ENCODE data around the gene CABLES1. TPM values are rescaled to one million over a fixed set of nuclear protein-coding genes. Genes with fewer than 3 reads are reported as not detected.
A peak's percentile ranks its signal among the peaks of the same experiment; 100 is the strongest.
"Not testable (repeated sequence)": the region's sequence is repeated elsewhere in the genome, so short reads cannot be mapped to it uniquely, and the experiment has no call there.

The CABLES1 gene
- total and polyA plus RNA-seq, 9 donors, result 3.7 to 8.6 (median 6.2) TPM

- Histone ChIP-seq H3K4me3 (ENCODE audit: low read length) (no peak overlapping the region), H3K27ac (ENCODE audit: low read length) (no peak overlapping the region), H3K4me1 (ENCODE audit: control insufficient read depth, insufficient read depth, low read length) (no peaks in the 10 kb centered on the region), H3K9me3 (replicated peaks; ENCODE audit: control insufficient read depth, low read depth, low read length) (no peaks in the 10 kb centered on the region), H3K36me3 (ENCODE audit: control insufficient read depth, insufficient read depth, low read length) (no peaks in the 10 kb centered on the region), H3K27me3 (ENCODE audit: control insufficient read depth, insufficient read depth, low read length) (no peaks in the 10 kb centered on the region)
- no peak for DNase-seq
- WGBS (ENCODE audit: insufficient coverage), result no CpG with 5 or more reads among the region's 2 CpGs
Observed at GRCh38 chr18:23283916-23284430, 148.7 kb downstream of the CABLES1 start.

GRCh38 chr18:23284629-23285028, 149.3 kb downstream of the CABLES1 start:
- Histone ChIP-seq H3K4me3 (ENCODE audit: low read length) (no peak overlapping the region), H3K27me3 (ENCODE audit: control insufficient read depth, insufficient read depth, low read length) (no peaks in the 10 kb centered on the region), H3K9me3 (replicated peaks; ENCODE audit: control insufficient read depth, low read depth, low read length) (no peaks in the 10 kb centered on the region), H3K36me3 (ENCODE audit: control insufficient read depth, insufficient read depth, low read length) (no peaks in the 10 kb centered on the region), H3K27ac (ENCODE audit: low read length) (no peak overlapping the region), H3K4me1 (ENCODE audit: control insufficient read depth, insufficient read depth, low read length) (no peaks in the 10 kb centered on the region)
- no peak for DNase-seq
- WGBS (ENCODE audit: insufficient coverage), result 100% methylated on average over 1 of the region's 2 CpGs

GRCh38 chr18:23285581-23285980, 150.3 kb downstream of the CABLES1 start:
- H3K27ac ChIP-seq (ENCODE audit: low read length); H3K27me3 ChIP-seq (ENCODE audit: control insufficient read depth, insufficient read depth, low read length); H3K4me1 ChIP-seq (ENCODE audit: control insufficient read depth, insufficient read depth, low read length); H3K9me3 ChIP-seq (replicated peaks; ENCODE audit: control insufficient read depth, low read depth, low read length); H3K36me3 ChIP-seq (ENCODE audit: control insufficient read depth, insufficient read depth, low read length); H3K4me3 ChIP-seq (ENCODE audit: low read length); DNase-seq: not testable (repeated sequence)
- 57% methylated on average over 7 of the region's 12 CpGs for WGBS (ENCODE audit: insufficient coverage)

GRCh38 chr18:23291456-23292205, 156.3 kb downstream of the CABLES1 start:
- H3K27ac ChIP-seq (ENCODE audit: low read length), result no peak overlapping the region
- peaks cover 7% of the 10 kb centered on the region for H3K4me1 ChIP-seq (ENCODE audit: control insufficient read depth, insufficient read depth, low read length)
- no peaks in the 10 kb centered on the region for H3K36me3 ChIP-seq (ENCODE audit: control insufficient read depth, insufficient read depth, low read length)
- H3K4me3 ChIP-seq (ENCODE audit: low read length), result no peak overlapping the region
- WGBS (ENCODE audit: insufficient coverage), result 61% methylated on average over 3 of the region's 4 CpGs
- H3K9me3 ChIP-seq (replicated peaks; ENCODE audit: control insufficient read depth, low read depth, low read length), result no peaks in the 10 kb centered on the region
- no peaks in the 10 kb centered on the region for H3K27me3 ChIP-seq (ENCODE audit: control insufficient read depth, insufficient read depth, low read length)
- DNase-seq, result peak; percentile 68

- no peaks in the 10 kb centered on the region for H3K9me3 ChIP-seq (replicated peaks; ENCODE audit: control insufficient read depth, low read depth, low read length)
- H3K4me1 ChIP-seq (ENCODE audit: control insufficient read depth, insufficient read depth, low read length), result peaks cover 31% of the 10 kb centered on the region
- WGBS (ENCODE audit: insufficient coverage), result 14% methylated on average over 1 of the region's 6 CpGs
- DNase-seq, result peak; percentile 62
- H3K27me3 ChIP-seq (ENCODE audit: control insufficient read depth, insufficient read depth, low read length), result no peaks in the 10 kb centered on the region
- H3K36me3 ChIP-seq (ENCODE audit: control insufficient read depth, insufficient read depth, low read length), result peaks cover 9% of the 10 kb centered on the region
- no peak overlapping the region for H3K27ac ChIP-seq (ENCODE audit: low read length)
- H3K4me3 ChIP-seq (ENCODE audit: low read length), result no peak overlapping the region
Observed at GRCh38 chr18:23300231-23300805, 165.0 kb downstream of the CABLES1 start.

- no peaks in the 10 kb centered on the region for H3K9me3 ChIP-seq (replicated peaks; ENCODE audit: control insufficient read depth, low read depth, low read length)
- H3K36me3 ChIP-seq (ENCODE audit: control insufficient read depth, insufficient read depth, low read length), result peaks cover 9% of the 10 kb centered on the region
- WGBS (ENCODE audit: insufficient coverage), result 87% methylated on average over 3 of the region's 5 CpGs
- no peak overlapping the region for H3K4me3 ChIP-seq (ENCODE audit: low read length)
- DNase-seq, result no peak
- H3K4me1 ChIP-seq (ENCODE audit: control insufficient read depth, insufficient read depth, low read length), result peaks cover 31% of the 10 kb centered on the region
- H3K27me3 ChIP-seq (ENCODE audit: control insufficient read depth, insufficient read depth, low read length), result no peaks in the 10 kb centered on the region
- H3K27ac ChIP-seq (ENCODE audit: low read length), result no peak overlapping the region
Observed at GRCh38 chr18:23301972-23302371, 166.7 kb downstream of the CABLES1 start.

- 57% methylated on average over 1 of the region's 3 CpGs for WGBS (ENCODE audit: insufficient coverage)
Observed at GRCh38 chr18:23302511-23302850, 167.2 kb downstream of the CABLES1 start.

GRCh38 chr18:23302851-23303527, 167.7 kb downstream of the CABLES1 start:
- Histone ChIP-seq H3K27ac (ENCODE audit: low read length) (no peak overlapping the region), H3K4me3 (ENCODE audit: low read length) (no peak overlapping the region), H3K9me3 (replicated peaks; ENCODE audit: control insufficient read depth, low read depth, low read length) (no peaks in the 10 kb centered on the region), H3K36me3 (ENCODE audit: control insufficient read depth, insufficient read depth, low read length) (peaks cover under 1% of the 10 kb centered on the region), H3K4me1 (ENCODE audit: control insufficient read depth, insufficient read depth, low read length) (peaks cover 37% of the 10 kb centered on the region), H3K27me3 (ENCODE audit: control insufficient read depth, insufficient read depth, low read length) (no peaks in the 10 kb centered on the region)
- DNase-seq, result peak; percentile 48
- whole genome bisulfite sequencing (ENCODE audit: insufficient coverage), result 83% methylated on average over 4 of the region's 8 CpGs

More at GRCh38 chr18:23302511-23302850, 167.2 kb downstream of the CABLES1 start:
- Histone ChIP-seq H3K27me3 (ENCODE audit: control insufficient read depth, insufficient read depth, low read length) (no peaks in the 10 kb centered on the region), H3K27ac (ENCODE audit: low read length) (no peak overlapping the region), H3K9me3 (replicated peaks; ENCODE audit: control insufficient read depth, low read depth, low read length) (no peaks in the 10 kb centered on the region), H3K4me3 (ENCODE audit: low read length) (no peak overlapping the region), H3K36me3 (ENCODE audit: control insufficient read depth, insufficient read depth, low read length) (peaks cover 6% of the 10 kb centered on the region), H3K4me1 (ENCODE audit: control insufficient read depth, insufficient read depth, low read length) (peaks cover 35% of the 10 kb centered on the region)
- DNase-seq, result no peak

- Histone ChIP-seq H3K4me1 (ENCODE audit: control insufficient read depth, insufficient read depth, low read length) (peaks cover 20% of the 10 kb centered on the region), H3K36me3 (ENCODE audit: control insufficient read depth, insufficient read depth, low read length) (no peaks in the 10 kb centered on the region), H3K27ac (ENCODE audit: low read length) (no peak overlapping the region), H3K9me3 (replicated peaks; ENCODE audit: control insufficient read depth, low read depth, low read length) (no peaks in the 10 kb centered on the region), H3K4me3 (ENCODE audit: low read length) (no peak overlapping the region), H3K27me3 (ENCODE audit: control insufficient read depth, insufficient read depth, low read length) (no peaks in the 10 kb centered on the region)
- DNase-seq, result peak; percentile 61
- no CpG with 5 or more reads among the region's 6 CpGs for WGBS (ENCODE audit: insufficient coverage)
Observed at GRCh38 chr18:23306822-23307221, 171.5 kb downstream of the CABLES1 start.

- Histone ChIP-seq H3K27me3 (ENCODE audit: control insufficient read depth, insufficient read depth, low read length) (no peaks in the 10 kb centered on the region), H3K4me1 (ENCODE audit: control insufficient read depth, insufficient read depth, low read length) (peaks cover 12% of the 10 kb centered on the region), H3K4me3 (ENCODE audit: low read length) (no peak overlapping the region), H3K36me3 (ENCODE audit: control insufficient read depth, insufficient read depth, low read length) (no peaks in the 10 kb centered on the region), H3K9me3 (replicated peaks; ENCODE audit: control insufficient read depth, low read depth, low read length) (no peaks in the 10 kb centered on the region), H3K27ac (ENCODE audit: low read length) (no peak overlapping the region)
- 85% methylated on average over 11 of the region's 14 CpGs for WGBS (ENCODE audit: insufficient coverage)
- no peak for DNase-seq
Observed at GRCh38 chr18:23307567-23308295, 172.4 kb downstream of the CABLES1 start.

All from muscle of leg (tissue), 11 donors.